ENCODE results near the gene PPM1G.
A peak's percentile ranks its signal among the peaks of the same experiment; 100 is the strongest.
"Not testable (repeated sequence)": the region's sequence is repeated elsewhere in the genome, so short reads cannot be mapped to it uniquely, and the experiment has no call there.

Gene PPM1G

DNA sequence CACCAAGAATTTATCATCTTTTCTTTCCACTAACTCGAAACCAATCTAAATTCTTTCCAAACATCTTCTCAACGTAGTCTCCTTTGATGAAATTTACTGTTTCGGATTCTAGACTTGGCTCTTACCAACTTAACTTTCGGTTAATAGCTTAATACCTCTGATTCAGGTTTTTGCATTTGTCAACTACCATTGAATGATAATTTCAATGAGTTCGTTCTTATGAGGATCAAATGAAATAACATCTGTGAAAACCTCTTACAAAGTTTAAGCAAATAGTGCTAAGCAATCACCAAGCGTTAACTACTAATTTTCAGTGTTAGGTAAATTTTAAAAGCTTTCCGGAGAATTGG lies 18.4 kb upstream of the PPM1G start:
- no peaks in the 10 kb centered on the region for H3K27me3 Mint-ChIP-seq
- no peaks in the 10 kb centered on the region for H3K36me3 Mint-ChIP-seq
- H3K27ac Mint-ChIP-seq: peak overlapping the region; percentile 99
- H3K4me1 Mint-ChIP-seq: peaks cover 34% of the 10 kb centered on the region
- peak overlapping the region; percentile 100 for H3K4me3 Mint-ChIP-seq
- H3K9me3 Mint-ChIP-seq: no peaks in the 10 kb centered on the region
- no peak for ATAC-seq

DNA sequence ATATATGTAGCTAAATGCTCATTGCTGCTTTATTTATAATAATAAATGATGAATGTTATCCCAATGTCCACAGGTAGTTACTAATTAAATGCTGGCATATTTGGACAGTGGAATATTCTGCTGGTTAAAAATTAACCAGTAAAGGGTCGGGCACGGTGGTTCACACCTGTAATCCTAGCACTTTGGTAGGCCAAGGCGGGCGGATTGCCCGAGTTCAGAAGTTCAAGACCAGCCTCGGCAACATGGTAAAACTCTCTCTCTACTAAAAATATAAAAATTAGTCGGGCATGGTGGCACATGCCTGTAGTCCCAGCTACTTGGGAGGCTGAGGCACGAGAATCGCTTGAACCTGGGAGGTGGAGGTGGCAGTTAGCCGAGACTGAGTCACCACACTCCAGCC lies 15.6 kb upstream of the PPM1G start:
- H3K27ac Mint-ChIP-seq, H3K4me3 Mint-ChIP-seq, H3K36me3 Mint-ChIP-seq, H3K27me3 Mint-ChIP-seq, ATAC-seq, H3K9me3 Mint-ChIP-seq: not testable (repeated sequence)
- H3K4me1 Mint-ChIP-seq: peaks cover 21% of the 10 kb centered on the region

DNA sequence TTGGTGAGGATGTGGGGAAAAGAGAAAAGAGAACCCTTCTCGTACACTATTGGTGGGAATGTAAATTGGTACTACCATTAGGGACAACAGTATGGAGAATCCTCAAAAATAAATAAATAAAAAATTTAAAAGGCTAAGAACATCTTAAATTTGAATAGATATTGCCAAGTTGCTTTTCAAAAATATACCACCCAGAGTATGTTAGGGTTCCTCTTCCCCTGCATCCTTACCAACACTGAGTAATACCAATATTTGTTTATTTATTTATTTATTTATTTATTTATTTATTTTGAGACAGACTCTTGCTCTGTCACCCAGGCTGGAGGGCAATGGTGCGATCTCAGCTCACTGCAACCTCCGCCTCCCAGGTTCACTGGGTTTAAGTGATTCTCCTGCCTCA lies 13.6 kb upstream of the PPM1G start:
- no peaks in the 10 kb centered on the region for H3K36me3 Mint-ChIP-seq
- ATAC-seq: no peak
- H3K9me3 Mint-ChIP-seq: no peaks in the 10 kb centered on the region

DNA sequence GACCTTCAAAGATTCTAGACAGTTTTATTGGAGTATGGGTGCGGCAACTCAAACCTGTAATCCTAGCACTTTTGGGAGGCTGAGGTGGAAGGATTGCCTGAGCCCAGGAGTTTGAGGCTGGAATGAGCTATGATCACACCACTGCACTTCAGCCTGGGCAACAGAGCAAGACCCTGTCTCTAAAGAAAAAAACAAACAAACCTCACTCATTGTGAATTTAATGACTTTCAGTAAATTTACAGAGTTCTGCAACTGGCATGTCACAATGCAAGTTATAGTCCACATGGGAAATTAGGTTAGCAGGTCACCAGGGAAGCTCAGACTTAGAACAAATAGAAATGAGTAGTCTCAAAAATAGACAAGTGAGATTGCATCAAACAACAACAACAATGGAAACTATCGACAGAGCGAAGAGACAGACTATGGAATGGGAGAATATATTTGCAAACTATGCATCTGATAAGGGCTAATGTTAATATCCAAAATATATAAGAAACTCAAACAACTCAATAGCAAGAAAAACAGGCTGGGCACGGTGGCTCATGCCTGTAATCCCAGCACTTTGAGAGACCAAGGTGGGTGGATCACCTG lies 12.4 kb upstream of the PPM1G start:
- no peak overlapping the region for H3K27ac Mint-ChIP-seq
- ATAC-seq: no peak
- no peaks in the 10 kb centered on the region for H3K36me3 Mint-ChIP-seq
- no peaks in the 10 kb centered on the region for H3K27me3 Mint-ChIP-seq
- no peaks in the 10 kb centered on the region for H3K4me1 Mint-ChIP-seq
- H3K4me3 Mint-ChIP-seq: no peak overlapping the region
- H3K9me3 Mint-ChIP-seq: no peaks in the 10 kb centered on the region

More for the DNA sequence above, 13.6 kb upstream of the PPM1G start:
- H3K4me1 Mint-ChIP-seq: peaks cover 6% of the 10 kb centered on the region
- no peaks in the 10 kb centered on the region for H3K27me3 Mint-ChIP-seq
- H3K4me3 Mint-ChIP-seq: no peak overlapping the region
- no peak overlapping the region for H3K27ac Mint-ChIP-seq

DNA sequence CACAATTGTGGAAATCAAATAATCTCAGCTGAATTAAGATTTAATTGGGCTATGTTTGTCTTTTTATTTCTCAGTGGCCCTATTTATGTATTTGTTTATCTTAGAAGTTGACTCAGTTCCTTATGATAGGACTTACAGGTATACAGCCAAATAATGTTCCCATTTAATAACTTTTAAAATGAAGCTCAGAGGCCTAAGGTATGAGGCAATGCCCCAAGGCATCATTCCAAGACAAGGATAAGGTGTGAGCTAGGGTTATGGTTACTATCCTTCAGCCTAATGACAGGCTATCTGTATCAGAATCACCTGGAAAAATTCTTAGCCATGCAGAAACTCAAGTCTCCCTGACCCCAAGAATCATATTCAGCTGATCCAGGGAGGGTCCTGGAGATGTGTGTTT lies 11.6 kb upstream of the PPM1G start:
- H3K27me3 Mint-ChIP-seq: no peaks in the 10 kb centered on the region
- H3K4me3 Mint-ChIP-seq: no peak overlapping the region
- no peak overlapping the region for H3K27ac Mint-ChIP-seq
- no peak for ATAC-seq
- H3K36me3 Mint-ChIP-seq: no peaks in the 10 kb centered on the region
- H3K4me1 Mint-ChIP-seq: no peaks in the 10 kb centered on the region
- H3K9me3 Mint-ChIP-seq: no peaks in the 10 kb centered on the region

DNA sequence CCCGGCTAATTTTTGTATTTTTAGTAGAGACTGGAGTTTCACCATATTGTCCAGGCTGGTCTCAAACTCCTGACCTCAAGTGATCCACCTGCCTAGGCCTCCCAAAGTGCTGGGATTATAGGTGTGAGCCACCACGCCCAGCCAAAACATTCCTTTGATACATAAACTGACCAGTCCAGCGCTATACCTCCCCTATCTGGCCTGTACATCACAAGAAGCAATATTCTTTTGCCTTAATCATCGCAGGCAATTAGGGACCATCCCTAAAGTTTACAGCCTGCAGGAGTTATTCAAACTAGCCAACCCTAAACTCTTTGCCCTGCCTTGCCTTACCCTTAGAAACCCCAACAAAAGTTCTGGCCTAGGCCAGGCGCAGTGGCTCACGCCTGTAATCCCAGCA lies 6.8 kb upstream of the PPM1G start:
- no peak for ATAC-seq
- no peaks in the 10 kb centered on the region for H3K36me3 Mint-ChIP-seq
- H3K4me3 Mint-ChIP-seq: no peak overlapping the region
- no peaks in the 10 kb centered on the region for H3K4me1 Mint-ChIP-seq
- H3K27me3 Mint-ChIP-seq: peaks cover 10% of the 10 kb centered on the region
- no peak overlapping the region for H3K27ac Mint-ChIP-seq
- peaks cover 3% of the 10 kb centered on the region for H3K9me3 Mint-ChIP-seq

DNA sequence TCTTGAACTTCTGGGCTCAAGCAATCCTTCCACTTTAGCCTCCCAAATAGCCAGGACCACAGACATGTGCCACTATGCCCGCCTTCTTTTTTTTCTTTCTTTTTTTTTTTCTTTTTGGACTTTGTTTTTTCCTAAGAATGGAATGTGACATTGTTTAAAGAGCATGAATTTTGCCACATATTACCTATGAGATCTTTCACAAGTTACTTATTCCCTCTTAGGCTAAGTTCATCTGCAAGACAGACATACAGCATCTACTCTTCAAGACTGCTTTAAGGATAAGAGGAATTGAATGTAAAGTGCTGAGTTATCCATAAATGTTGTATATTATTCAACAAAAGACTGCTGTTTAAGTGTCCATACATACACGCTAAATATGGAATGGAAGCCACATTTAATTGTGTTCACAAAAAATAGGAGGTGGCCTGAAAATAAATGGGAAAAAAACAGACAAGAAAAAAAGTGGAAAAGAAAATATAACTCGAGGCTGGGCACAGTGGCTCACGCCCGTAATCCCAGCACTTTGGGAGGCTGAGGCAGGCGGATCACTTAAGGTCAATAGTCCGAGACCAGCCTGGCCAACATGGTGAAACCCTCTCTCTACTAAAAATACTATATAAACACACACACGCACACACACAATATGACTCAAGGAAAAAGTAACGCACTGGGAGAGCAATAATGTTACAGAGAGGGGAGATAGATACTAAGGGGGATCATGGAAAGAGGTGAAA lies 3.2 kb upstream of the PPM1G start:
- Mint-ChIP-seq H3K27ac (no peak overlapping the region), H3K27me3 (peaks cover 10% of the 10 kb centered on the region), H3K4me1 (peaks cover 18% of the 10 kb centered on the region), H3K36me3 (no peaks in the 10 kb centered on the region), H3K9me3 (peaks cover 3% of the 10 kb centered on the region), H3K4me3 (no peak overlapping the region)
- ATAC-seq: no peak

DNA sequence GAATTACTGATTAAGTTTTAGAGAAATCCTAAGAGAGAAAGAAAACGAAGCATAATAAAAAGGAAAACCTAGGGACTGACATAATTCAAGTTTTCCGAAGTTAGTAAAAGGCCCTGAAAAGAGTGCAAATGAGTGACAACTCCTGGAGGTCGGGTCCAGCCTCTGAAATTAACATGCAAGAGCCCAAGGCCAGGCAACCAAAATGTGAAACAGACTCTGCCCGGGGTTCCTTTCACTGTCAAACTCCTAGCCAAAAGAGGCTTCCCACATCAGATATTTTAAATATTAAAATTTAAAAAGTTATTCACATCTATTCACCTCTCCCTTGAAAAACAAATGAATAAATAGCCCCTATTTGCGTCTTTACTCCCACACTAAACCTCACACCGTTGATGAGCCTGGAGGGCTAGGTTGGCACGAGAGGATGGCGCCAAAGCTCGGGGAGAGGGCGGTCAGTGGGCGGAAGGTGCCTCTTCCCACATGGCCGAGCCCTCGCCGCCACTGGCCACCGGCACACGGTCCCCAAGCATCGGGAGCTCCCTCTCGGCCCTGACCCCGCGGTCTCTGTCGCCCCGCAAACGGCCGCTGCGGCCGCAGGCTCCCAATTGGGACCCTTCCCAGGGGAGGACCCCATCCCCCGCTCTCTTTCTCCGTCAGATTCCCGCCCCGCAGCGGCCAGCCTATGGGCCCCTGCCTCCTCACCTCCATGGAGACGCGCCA lies 630 bp downstream of the PPM1G start:
- Mint-ChIP-seq H3K27me3 (peaks cover 10% of the 10 kb centered on the region), H3K4me3 (peak overlapping the region; percentile 86), H3K9me3 (peaks cover 3% of the 10 kb centered on the region), H3K36me3 (peaks cover 6% of the 10 kb centered on the region), H3K4me1 (peaks cover 33% of the 10 kb centered on the region), H3K27ac (peak overlapping the region; percentile 75)
- ATAC-seq: peak; percentile 54

DNA sequence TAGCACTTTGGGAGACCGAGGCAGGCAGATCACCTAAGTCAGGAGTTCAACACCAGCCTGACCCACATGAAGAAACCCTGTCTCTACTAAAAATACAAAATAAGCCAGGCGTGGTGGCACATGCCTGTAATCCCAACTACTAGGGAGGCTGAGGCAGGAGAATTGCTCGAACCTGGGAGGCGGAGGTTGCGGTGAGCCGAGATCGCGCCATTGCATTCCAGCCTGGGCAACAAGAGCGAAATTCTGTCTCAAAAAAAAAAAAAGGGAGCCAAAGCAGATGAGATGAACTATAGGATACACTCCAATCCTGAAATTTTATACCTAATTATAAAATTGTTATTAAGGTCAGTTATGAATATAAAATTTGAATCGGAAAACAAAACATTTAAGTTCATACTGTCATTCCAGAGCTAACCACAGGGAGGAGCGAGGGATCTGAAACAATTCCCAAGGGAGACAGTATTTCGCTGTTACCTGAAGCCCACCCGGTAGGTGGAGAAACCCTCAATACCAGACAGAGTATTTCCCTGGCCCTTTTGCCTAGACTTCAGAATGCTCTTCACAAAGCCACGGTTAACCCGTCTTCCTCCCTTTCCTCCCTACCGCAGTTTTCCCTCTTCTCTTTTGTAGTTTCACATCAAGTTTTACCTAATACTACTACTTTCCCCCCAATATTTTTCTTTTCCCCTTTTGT lies 1.4 kb downstream of the PPM1G start:
- Mint-ChIP-seq H3K4me3 (peak overlapping the region; percentile 86), H3K27me3 (peaks cover 10% of the 10 kb centered on the region), H3K9me3 (peaks cover 3% of the 10 kb centered on the region), H3K27ac (peak overlapping the region; percentile 75), H3K4me1 (peaks cover 33% of the 10 kb centered on the region), H3K36me3 (peaks cover 6% of the 10 kb centered on the region)
- no peak for ATAC-seq

DNA sequence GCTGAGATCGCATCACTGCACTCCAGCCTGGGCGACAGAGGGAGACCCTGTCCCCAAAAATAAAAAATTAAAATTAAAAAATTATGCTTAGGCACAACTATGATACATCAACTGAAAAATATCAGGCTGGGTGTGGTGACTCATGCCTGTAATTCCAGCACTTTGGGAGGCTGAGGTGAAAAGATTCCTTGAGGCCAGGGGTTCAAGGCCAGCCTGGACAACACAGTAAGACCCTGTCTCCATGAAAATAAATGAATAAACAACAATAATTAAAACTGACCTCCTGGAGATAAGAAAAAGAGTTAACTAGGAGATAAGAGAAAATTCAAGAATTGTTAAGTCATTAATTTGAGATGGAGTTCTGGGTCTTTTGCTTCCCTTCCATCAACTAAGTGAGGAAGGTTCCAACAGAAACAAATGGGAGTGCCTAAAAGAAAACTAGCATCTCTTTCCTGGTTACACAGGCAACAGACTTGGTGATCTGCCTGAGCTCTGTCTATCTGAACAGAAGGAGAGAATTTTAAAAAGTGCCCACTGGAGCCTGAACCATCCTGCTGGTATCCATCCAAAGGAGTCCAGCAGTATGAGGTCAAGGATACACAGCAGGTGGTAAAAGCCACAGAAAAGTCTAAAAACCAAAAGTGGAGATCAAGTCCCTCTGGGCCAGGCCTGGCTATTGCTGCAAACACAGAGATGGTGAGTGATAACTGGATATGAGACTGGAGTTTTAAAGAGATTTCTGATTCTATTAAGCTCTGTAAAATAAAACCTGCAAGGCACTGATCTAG lies 8.8 kb downstream of the PPM1G start:
- Mint-ChIP-seq H3K27ac (peak overlapping the region; percentile 62), H3K36me3 (peaks cover 28% of the 10 kb centered on the region), H3K4me1 (peaks cover 39% of the 10 kb centered on the region), H3K4me3 (no peak overlapping the region), H3K27me3 (no peaks in the 10 kb centered on the region), H3K9me3 (no peaks in the 10 kb centered on the region)
- no peak for ATAC-seq

DNA sequence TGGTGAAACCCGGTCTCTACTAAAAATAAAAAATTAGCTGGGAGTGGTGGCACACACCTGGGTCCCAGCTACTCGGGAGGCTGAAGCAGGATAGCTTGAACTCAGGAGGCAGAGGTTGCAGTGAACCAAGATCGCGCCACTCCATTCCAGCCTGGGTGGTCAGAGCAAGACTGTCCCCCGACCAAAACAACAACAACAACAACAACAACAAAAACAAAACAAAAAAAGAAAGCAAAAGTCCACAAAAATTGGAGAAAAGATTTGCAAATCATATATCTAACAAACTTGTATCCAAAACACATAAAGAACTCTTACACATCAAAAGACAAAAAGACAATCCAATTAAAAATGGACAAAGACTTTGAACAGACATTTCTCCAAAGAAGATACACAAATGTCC lies 10.4 kb downstream of the PPM1G start:
- Mint-ChIP-seq H3K9me3 (no peaks in the 10 kb centered on the region), H3K4me1 (peaks cover 42% of the 10 kb centered on the region), H3K27ac (no peak overlapping the region), H3K4me3 (no peak overlapping the region), H3K36me3 (peaks cover 29% of the 10 kb centered on the region), H3K27me3 (no peaks in the 10 kb centered on the region)
- no peak for ATAC-seq

DNA sequence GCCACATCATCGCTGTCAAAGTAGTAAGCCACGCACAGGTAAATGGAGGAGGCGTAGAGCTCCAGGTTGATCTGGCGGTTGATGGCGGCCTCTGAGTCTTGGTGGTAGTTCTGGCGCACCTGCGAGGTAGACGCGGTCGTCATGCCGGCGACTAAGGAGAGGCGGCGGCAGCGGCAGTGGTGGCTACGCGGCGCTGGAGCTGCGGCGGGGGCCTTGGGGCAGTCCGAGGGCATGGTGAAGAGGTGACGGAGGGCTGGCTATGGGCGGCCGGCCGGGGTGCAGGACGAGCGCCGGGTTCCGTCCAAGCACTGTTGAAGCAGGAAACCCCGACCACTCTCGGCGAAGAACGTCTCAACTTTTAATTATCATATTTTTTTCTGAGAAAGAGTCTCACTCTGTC lies 16.2 kb downstream of the PPM1G start:
- no peak for ATAC-seq
- Mint-ChIP-seq H3K4me1 (peaks cover 19% of the 10 kb centered on the region), H3K9me3 (no peaks in the 10 kb centered on the region), H3K36me3 (peaks cover 35% of the 10 kb centered on the region), H3K27me3 (no peaks in the 10 kb centered on the region), H3K4me3 (no peak overlapping the region), H3K27ac (no peak overlapping the region)

DNA sequence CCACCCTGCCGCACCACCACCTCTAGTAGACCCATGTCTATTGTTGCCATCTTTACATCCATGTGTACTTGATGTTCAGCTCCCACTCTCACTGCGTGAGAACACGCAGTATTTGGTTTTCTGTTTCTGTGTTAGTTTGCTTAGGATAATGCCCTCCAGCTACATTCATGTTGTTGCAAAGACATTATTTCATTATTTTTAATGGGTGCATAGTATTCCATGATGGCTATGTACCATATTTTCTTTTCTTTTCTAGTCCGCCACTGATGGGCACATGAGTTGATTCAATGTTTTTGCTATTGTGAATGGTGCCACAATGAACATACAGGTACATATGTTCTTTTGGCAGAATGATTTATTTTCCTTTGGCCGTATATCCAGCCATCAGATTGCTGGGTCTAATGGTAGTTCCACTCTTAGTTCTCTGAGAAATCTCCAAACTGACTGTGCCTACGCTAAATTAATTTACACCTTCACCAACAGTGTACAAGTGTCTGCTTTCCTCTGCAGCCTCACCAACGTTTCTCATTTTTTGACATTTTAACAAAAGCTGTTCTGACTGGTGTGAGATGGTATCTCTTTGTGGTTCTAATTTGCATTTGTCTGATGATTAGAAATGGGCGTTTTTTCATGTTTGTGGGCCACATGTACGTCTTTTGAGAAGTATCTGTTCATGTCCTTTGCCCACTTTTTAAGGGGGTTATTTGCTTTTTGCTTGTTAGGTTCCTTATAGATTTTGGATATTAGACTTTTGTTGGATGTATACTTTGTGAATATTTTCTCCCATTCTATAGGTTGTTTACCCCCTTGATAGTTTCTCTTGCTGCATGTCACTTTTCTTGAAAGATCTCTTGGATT lies 18.3 kb downstream of the PPM1G start:
- ATAC-seq: no peak
- Mint-ChIP-seq H3K27me3 (no peaks in the 10 kb centered on the region), H3K36me3 (peaks cover 36% of the 10 kb centered on the region), H3K4me3 (no peak overlapping the region), H3K4me1 (peaks cover 8% of the 10 kb centered on the region), H3K9me3 (no peaks in the 10 kb centered on the region), H3K27ac (no peak overlapping the region)

DNA sequence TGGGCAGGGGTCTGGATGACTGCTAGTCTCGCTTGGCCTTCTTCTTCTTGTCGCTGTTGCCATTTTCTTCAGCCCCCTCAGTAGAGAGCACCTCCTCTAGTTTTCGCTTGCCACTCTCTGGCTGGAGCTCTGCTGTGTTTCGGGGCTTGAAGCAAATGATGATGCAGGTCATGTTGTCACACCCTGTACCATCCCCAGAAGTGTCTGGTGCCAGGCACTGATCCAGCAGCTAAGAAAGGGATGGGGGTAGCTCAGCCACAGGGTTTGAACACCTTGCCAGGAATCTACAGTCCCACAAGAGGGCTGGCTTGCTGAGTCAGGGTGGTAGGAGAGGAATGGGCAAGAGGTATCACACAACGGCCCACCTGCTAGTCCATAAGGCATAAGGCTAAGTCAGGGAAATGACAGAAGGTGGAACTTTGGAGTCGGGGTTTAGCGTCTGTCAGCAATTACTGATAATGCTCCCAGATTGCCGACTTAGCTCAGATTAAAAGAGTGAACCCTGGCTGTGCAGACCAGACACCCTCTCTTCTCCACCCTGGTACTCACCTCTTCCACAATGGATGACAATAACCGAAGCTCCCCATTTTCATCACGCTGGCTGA lies 27.7 kb downstream of the PPM1G start:
- peaks cover 44% of the 10 kb centered on the region for H3K4me1 Mint-ChIP-seq
- peak overlapping the region; percentile 81 for H3K4me3 Mint-ChIP-seq
- peak overlapping the region; percentile 96 for H3K27ac Mint-ChIP-seq
- no peaks in the 10 kb centered on the region for H3K27me3 Mint-ChIP-seq
- no peak for ATAC-seq
- peaks cover 56% of the 10 kb centered on the region for H3K36me3 Mint-ChIP-seq
- H3K9me3 Mint-ChIP-seq: no peaks in the 10 kb centered on the region
